Hematopoietic multipotent progenitor cell (in vitro differentiated cells): ENCODE measurements around the gene SLC9A9. TPM values are rescaled to one million over a fixed set of nuclear protein-coding genes. Genes with fewer than 3 reads are reported as not detected.

Source experiments
- DNase-seq, 3 donors: peaks; one replicate each; pipeline ENCODE4 v3.0.0-alpha.2; 2011 to 2015; ENCODE audit warnings: low read depth in 2 of 3, low spot score in 2 of 3
- total RNA-seq: library from RNA; depleted of rRNA; stranded (reverse); fragments of >200 nt; gene quantifications from one replicate; pipeline ENCODE4 v1.2.3, GENCODE V29; 2012

SLC9A9 gene
- total RNA-seq, 1 donor: 9.7 TPM

DNA sequence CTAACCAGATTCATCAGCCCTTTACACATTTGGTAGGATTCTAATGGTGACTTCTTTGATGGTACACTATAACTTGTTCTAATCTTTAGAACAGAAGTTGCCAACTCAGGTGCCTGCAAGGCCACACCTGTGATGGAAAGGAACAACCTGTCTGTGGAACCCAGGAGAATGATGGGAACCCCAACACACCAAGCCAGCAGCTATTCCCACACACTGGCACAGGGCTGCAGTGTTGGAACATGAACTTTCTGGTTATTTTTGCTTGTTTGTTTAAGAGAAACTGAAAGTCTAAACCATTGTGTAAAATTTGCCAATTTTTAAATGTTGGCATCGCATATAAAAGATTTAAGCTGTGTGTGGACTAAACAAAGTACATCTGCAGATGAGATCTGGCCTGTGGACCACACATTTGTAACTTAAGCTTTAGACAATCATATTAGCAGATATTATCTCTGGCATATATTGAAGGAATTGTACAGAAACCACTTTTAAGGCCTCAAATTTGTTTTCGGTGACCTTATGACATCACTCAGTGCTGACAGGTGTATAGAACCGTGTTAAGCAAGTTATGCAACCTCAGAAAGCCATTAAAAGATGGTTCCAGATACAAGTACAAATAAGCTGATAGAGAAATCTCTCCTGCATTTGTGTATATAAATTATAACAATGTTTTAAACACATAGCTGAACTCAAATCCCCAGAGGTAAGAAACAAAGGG is 242.9 kb downstream of the SLC9A9 start:
- no peak for DNase-seq

DNA sequence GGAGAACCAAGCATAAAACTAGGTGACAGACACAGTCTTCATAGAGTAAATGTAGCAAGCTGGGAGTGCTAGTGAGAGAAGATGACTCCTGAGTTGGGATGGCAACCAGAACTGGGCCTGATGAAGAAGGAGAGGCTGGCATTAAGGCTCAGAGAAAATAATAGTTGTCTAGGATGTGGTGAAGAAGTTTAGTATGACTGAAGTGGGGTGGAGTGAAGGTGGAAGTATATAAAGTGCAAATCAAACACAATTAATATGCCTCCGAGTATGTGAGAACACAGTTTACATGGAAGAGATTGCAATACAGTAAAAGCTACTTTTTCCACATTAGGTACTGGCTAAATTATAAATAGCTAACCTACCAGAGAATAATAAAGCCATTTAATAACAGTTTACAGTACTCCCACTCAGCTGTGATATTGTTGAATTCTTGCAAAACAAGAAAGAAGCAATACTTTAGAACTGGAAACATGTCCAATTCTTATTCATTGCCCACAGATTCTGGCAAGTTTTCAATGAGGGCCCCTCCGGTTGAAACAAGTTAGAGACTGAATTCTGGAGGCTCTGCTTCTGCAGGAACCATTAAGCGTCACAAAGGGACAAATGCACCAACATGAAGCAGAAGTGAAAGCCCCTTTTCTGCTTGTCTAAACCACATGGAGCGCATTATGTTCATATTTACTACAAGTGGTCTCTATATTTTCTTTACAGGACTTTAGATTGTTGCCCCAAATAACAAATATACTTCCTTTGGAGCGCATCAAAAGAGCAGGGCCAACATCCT is 243.7 kb downstream of the SLC9A9 start:
- no peak for DNase-seq

DNA sequence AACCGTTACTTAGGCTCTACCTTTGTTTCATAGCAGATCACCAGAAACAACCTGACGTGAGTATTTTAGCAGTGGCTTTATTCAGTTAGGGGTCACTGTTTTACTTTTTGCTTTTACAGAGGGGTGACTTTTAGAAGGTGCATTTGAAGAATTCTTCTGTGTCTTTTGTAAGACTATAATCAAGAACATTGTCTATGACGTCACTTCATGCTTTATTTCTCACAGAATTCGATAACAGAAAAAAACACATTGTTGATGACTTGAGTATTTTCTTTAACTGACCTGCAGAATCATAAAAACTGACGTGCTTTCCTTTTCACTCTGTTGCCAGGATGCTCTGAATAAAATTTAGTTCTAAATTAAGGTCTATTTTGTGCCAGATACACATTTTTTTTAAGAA is 244.5 kb downstream of the SLC9A9 start:
- no peak for DNase-seq

DNA sequence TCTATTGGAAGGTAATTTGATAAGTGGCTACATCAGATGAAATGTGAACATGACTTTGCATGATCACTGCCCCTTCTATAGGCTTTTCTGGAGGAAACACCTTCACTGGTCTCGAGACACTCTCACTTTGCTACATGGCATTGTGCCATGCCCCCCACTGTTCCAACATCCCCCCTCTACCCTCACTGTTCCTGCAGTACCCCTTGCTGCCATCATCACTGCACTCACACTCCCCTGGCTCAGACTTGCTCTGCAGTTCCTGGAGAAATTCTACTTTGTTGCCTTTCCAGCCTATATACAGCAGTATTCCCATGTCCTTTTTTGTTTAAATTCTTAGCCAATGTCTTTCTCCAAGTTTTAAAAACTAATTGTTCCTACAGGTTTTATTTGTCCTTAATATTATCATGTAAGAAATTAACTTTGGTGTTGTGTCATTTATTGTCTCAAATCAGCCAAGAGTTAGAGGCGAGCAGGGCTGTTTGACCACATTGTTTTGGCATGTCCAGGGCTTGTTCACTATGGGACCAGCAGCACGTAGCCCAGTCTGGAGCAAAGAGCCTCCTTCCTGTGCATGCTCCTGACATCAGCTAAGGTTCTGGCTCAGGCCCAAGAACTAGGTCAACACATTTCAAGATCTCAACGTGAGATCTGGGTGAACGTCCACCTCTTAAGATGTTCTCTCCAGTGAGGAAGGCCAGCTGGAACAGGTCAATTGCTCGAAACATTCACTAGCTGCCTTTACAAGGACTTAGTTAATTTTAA is 246.4 kb downstream of the SLC9A9 start:
- DNase-seq: peak in 2 of 3 donors; percentile 50 to 68

DNA sequence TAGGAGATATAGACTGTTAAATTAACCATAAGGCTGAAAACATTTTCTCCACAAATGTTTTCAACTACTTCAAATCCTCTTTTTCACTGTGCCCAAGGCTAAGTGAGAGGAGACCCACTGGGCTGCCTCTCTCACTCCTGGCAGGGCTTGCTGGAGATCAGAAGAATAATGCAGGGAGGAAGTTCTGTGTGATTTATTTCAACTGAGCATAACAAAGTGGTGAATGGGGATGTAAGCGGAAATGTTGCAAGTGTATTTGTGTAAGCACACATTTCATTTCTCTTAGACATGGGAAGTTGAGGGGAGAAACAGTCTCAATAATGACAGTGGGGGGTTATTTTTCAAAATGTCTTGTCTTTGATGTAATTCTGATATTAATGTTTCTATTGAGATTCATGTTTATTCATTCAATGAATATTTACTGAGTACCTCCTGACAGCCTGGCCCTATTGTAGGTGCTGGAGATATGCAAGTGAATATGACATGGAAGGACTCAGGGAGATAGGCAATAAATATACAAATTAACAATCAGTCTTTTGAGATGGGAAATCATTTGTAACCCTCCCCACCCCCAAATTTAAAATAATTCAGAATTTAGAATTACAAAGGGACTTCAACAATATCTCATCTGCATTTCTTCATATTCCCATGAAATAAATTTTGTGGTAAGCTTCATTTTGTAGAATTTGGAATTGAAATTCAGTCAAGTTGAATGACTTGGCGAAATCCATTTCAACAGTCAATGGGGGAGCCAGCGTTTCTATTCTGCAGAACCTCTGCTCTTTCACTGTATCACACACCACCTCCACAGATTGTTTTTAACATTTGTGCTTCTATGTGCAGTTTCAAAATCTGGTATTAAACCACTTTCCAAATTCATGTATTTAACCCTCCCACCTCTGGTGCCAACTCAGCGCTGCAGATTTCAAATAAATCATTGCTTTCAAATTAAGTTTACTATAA is 247.2 kb downstream of the SLC9A9 start:
- peak in 1 of 3 donors; percentile 59 for DNase-seq

DNA sequence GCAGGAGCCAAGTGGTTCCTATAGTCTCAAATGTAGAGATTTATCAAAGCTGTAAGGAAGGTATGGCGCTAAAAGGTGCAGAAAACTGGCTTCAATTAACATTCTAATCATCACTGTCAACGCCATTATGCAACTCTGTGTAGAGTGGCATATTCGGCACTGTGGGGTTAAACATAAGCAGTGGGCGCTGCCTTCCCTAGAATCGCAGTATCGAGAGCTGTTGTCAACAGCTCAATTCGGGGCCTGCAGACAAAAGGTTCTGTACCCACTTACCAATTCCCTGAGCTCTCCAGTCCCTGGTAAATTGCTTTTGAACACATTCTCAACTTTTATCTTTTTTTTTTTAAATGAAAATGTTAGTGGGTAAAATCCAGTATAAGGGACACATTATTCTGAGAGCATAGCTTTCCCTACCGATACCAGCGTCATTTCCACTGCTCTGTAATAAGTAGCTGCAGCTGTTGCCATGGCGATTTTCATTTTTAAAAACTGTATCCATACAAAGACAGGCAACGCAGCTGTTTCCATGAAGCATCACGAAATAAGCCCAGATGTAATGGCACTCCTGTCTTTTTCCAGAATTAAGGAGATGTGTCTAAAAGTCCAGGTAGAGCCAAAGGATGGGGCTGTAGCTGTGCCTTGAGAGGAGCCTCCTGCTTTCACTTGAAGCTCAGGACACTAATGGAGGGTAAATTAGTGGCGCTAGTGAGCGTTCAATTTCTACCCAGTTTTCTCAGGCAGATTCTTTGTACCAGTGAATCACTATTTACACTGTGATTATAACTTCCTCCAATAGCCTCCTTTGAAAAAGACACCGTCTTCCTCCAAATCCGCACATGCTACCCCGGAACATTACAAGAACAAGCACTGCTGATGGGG is 250.3 kb downstream of the SLC9A9 start:
- no peak for DNase-seq

DNA sequence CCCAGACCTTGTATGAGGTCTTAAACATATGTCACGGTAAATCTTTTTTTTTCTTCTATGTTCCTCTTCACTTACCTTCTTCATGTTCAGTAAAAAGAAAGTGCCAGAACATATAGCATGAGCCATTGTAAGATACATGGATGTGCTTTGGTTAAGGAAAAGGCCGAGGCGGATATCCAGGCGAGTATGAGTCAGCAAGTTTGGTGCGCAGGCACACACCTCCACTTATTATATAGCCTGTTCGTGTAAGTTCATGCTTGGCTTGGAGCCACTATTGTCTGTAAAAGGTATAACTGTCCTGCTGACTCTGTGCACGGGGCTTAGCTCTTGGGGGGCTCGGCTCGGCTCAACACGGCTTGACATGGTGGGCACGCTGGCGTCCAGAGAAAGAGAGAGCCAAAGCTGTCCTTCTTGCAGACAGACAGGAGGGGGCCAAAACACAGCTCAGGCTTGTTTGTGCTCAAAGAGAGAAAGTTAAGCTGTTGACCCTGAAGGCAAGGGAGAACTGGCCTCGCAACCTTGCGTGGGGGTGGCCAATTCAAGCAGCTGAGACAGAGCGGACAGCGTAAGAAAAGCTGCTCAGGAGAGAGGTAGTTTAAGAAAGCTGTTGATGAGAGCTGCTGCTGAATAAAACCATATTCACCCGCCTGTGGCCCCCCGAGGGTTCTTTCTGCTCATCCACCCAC is 251.2 kb downstream of the SLC9A9 start:
- DNase-seq: no peak

DNA sequence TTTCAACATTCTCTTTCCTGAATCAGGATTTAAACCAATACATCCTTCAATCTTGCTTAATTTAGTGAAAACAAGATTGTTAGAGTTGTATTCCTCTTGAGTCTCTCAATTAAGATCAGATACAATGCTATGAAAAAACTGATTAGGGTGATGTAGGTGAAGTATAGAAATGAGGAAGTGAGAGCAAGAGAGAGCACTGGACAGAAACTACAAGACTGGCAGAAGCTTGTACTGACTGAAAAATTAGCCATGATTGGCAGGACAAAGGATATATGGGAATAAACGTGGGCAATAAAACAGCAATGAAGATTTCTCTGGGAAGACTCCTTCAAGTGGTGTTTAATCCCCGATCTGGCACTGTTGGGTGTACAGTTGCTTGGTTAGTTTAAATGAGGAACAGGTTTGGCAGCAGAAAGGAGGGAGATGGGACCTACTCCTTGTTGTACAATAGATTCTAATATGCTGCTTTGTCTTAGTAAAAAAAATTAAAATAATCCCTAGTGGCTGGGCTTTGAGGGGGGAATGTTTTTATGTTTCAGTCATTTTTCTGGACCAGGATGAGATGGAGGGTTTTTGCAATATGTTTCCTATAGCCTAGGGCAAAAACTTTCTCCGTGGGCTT is 252.7 kb downstream of the SLC9A9 start:
- DNase-seq: peak in 1 of 3 donors; percentile 13

DNA sequence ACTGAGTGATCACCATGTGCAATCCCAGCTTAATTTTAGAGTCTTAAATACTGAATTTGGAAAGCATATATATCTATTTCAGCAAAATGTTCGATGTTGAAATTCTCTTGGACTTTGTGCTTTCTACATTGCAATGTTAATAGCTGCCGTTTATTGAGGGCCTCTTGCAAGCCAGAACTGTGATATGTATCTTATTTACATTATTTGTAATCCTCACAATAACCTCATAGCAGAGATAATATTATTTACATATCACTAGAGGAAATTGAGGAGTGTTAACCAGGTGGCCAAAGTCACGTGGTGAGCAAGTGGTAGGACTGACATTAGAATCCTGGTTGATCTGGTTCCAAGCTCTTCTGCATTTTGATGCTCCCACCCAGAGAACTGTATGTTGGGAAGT is 254.1 kb downstream of the SLC9A9 start:
- no peak for DNase-seq

DNA sequence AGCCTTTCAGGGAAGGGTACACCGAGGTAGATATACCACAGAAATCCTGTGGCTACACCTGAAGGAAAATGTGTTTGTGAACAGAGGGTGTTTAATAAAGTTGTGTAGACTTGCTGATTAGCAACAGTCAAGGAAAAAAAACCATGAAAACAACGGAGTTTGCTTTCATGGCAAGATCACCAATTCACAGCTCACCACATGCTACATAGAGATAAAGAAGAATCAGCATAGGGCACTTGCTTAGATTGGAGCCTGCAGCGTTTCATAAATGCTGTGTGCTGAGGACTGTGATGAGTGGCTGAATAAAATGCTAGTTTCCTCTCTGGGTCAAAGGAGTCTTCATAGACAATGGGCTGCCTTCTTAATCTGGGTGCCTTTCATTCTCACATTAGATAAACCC is 257.6 kb downstream of the SLC9A9 start:
- no peak for DNase-seq

DNA sequence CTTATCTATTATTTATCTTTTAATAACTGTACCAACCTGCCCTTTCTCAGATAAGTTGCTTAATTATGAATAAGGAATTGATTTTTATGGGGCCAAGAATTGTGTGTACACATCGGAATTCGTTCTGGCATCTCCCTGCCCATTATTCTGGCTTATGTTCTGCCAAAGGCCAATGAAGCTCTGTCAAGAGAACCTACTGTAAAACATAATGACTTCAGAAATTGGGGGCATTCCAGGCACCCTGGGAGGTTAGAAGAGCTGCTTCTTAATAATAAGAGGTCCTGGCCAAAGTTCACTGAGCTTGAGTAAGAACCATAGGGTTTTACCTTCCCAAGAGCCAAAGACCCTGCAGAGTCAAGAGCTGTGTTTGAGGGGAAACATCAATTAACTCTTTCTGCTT is 261.7 kb downstream of the SLC9A9 start:
- DNase-seq: no peak

DNA sequence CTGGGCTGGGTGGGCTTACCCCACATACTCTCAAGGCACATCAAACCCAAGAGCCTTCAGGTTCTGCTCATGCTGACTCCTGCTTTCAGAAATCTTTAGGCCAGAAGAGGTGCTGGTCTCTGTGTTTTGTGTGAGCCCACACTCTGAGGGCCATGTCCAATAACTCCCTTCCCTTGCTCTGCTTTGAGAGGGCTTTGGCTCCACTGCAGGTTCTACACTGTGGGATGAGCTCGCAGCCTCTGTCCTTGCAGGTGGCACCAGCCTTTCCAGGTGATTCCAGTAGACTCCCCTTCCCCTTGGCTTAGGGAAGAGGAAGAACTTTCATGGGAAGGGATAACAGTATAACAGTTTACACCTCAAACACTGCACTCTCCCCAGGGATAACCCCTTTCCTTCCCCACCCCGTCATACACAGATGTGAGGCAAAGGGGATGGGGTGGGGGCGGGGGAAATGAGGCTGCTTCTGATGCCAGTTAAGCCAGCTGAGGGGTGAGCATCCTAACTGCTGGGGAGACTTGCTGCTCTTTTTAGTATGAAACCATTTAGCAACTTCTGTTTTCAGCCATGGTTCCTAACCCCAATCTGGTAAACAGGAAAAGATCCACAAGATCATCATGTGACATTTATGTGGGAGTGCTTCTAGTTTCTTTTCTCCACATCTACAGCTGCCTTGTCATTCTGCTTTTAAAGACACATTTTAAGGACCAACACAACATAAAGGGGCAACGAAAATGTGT is 262.4 kb downstream of the SLC9A9 start:
- peak in 1 of 3 donors; percentile 37 for DNase-seq

DNA sequence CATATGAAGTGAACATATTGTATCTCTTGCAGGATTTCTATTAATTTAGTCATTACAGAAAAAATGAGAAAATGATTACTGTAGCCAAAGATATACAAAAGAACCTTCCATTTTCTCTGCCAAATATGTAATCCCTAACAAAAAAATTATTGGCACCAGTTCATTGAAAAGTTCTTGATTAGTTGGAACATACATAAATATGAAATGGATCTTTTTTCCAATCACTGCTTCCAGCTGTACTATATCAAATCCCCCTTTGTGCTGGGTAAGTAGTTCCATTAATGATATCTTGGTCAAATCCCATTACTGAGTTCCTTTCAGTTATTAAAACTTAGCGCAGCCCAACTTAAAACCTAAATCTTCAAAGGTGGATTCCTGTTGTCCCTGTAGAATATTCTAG is 263.8 kb downstream of the SLC9A9 start:
- no peak for DNase-seq

DNA sequence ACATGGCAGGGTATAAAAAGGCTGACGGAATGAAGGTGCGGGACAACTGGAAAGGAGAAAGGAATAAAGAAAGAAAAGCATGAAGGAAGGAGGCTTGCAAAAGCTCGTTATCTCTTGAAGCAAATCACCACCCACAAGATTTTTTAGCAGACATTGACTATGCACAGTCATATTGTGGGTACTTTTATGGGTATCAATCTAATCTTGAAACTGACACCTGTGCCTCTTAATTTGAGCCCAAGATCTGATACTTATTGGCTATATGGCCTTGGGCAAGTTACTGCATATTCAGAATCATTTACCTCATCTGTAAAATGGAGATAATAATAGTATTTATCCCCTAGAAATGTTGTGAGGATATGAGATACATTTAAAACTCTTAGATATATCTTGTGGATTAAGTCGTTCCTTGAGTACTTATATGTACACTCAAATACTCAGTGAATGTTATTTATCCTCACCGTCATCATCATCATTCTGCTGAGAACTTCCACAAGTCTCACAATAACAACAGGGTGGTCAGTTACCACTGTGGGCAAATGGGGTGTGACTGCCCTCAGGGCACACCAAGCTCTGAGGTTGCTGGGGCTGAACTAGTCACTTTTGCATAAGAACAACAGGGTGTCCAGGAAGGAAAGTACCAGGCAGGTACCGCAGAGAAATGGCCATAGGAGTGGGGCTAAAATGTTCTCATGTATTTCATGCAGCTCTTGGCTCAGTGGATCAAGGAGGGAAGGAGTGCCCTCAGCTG is 266.1 kb downstream of the SLC9A9 start:
- DNase-seq: no peak

DNA sequence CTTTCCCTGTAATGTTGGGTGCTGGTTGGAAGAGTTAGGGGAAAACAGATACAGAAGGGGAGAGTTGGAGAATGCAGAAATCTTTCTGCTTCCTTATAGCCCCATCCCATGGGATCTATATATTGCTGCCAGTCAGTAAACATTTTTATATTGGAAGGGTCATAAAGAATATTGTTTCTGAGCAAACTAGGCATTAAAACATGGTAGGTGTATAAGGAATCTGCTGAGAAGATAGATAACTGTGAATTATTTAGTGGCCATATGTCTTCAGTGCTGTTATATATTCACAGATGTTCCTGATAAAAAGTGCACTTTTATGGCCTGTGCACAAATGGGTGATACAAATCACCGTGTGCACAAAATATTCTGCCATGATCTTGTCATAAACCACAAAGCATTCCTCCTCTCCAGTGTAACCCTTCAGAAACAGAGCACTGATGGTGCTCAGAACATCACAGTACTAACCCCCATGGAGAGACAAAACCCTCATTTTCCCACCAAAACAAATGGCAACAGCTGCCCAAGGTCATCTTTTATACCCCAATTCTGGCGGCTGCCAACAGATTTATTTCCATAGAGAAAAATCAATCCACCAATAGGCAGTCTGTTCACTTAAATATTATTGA is 269.3 kb downstream of the SLC9A9 start:
- no peak for DNase-seq

DNA sequence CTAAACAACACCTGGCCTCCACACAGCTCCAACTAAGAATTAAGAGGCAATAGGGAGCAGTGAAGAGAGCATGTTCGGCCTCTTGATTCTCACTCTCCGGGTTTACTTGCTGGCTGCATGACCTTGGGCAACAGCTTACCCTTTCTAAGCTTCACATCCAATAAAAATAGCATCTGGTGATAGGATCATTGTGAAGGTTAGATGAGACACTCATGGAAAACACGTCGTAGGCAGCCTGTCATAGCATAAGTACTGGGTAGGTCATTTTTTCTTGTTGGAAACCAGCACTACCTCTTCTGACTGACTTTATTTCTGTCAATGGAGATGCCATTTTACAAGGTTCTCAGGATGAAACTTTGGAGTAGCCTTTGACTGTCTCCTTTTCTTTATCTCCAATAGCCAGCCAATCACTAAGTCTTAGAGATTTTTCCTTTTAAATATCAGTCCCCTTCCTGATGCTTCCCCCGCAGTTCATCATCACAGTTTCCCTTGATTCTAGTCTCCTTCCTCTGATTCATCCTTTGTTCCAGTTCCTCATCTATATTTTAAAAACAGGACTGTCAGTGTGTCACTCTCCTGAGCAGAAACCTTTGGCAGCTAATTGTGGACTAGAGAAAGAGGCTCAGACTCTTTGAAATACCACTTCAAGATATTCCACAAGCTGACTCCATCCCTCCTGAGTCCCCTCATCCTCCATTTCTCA is 271.5 kb downstream of the SLC9A9 start:
- no peak for DNase-seq
